MM.1S (cell line): ENCODE measurements around the gene ARHGEF33.

Source experiments
- DNase-seq: peaks from one replicate; pipeline ENCODE4 v3.0.0-alpha.2; 2015
- H2AFZ ChIP-seq: fragments of 300-600 bp; sonication (generic); 2 replicates; pipeline ENCODE4 v1.6.0; 2016; ENCODE audit warnings: antibody characterized with exemption, low read length
- H3F3A ChIP-seq: fragments of 300-600 bp; sonication (generic); 2 replicates; pipeline ENCODE4 v1.6.1; 2016; ENCODE audit warnings: mild to moderate bottlenecking, antibody characterized with exemption, low read length, moderate library complexity, mixed read lengths; ENCODE audit not compliant: insufficient read depth
- H3K27ac ChIP-seq: fragments of 300-600 bp; sonication (generic); 2 replicates; pipeline ENCODE4 v1.5.1; 2016; ENCODE audit warnings: mild to moderate bottlenecking, low read length
- H3K27me3 ChIP-seq: fragments of 300-600 bp; sonication (generic); replicated peaks from 2 replicates; pipeline ENCODE4 v1.6.0; 2016; ENCODE audit warnings: low read length; ENCODE audit not compliant: insufficient read depth
- H3K36me3 ChIP-seq: fragments of 300-600 bp; sonication (generic); replicated peaks from 2 replicates; pipeline ENCODE4 v1.6.1; 2016; ENCODE audit warnings: mild to moderate bottlenecking, low read length, mixed read lengths; ENCODE audit not compliant: insufficient read depth
- H3K4me1 ChIP-seq: fragments of 300-600 bp; sonication (generic); 2 replicates; pipeline ENCODE4 v1.6.1; 2016; ENCODE audit warnings: low read length, mixed read lengths
- H3K4me2 ChIP-seq: fragments of 300-600 bp; sonication (generic); 2 replicates; pipeline ENCODE4 v1.6.0; 2016; ENCODE audit warnings: low read depth, low read length
- H3K4me3 ChIP-seq: fragments of 300-600 bp; sonication (generic); 2 replicates; pipeline ENCODE4 v1.5.1; 2016; ENCODE audit warnings: low read length, mixed read lengths
- H3K79me2 ChIP-seq: fragments of 300-600 bp; sonication (generic); 2 replicates; pipeline ENCODE4 v1.6.1; 2016; ENCODE audit warnings: mixed run types, low read length, mixed read lengths
- H3K9ac ChIP-seq: fragments of 300-600 bp; sonication (generic); 2 replicates; pipeline ENCODE4 v1.6.1; 2016; ENCODE audit warnings: low read length, mixed read lengths
- H3K9me2 ChIP-seq: fragments of 300-600 bp; sonication (generic); replicated peaks from 2 replicates; pipeline ENCODE4 v1.6.1; 2016; ENCODE audit warnings: mild to moderate bottlenecking, low read length, mixed read lengths; ENCODE audit not compliant: insufficient read depth
- H3K9me3 ChIP-seq: fragments of 300-600 bp; sonication (generic); replicated peaks from 2 replicates; pipeline ENCODE4 v1.6.1; 2016; ENCODE audit warnings: mild to moderate bottlenecking, low read length, mixed read lengths; ENCODE audit not compliant: insufficient read depth
- H4K20me1 ChIP-seq: fragments of 300-600 bp; sonication (generic); 2 replicates; pipeline ENCODE4 v1.6.1; 2016; ENCODE audit warnings: mild to moderate bottlenecking, low read length, moderate library complexity, mixed read lengths; ENCODE audit not compliant: insufficient read depth
- CTCF ChIP-seq: fragments of 300-600 bp; sonication (generic); IDR thresholded peaks from 2 replicates; pipeline ENCODE4 v1.5.1; 2016; ENCODE audit warnings: antibody characterized with exemption, low read length, mixed read lengths
- EZH2 ChIP-seq: fragments of 300-600 bp; sonication (generic); optimal IDR thresholded peaks from 2 replicates; pipeline ENCODE3; 2017; ENCODE audit warnings: low read depth, mild to moderate bottlenecking, antibody characterized with exemption, low read length, mixed read lengths
- EZH2phosphoT487 ChIP-seq: fragments of 300-600 bp; sonication (generic); IDR thresholded peaks from 2 replicates; pipeline ENCODE4 v1.6.1; 2018; ENCODE audit warnings: antibody characterized with exemption, low read length

Gene ARHGEF33

DNA sequence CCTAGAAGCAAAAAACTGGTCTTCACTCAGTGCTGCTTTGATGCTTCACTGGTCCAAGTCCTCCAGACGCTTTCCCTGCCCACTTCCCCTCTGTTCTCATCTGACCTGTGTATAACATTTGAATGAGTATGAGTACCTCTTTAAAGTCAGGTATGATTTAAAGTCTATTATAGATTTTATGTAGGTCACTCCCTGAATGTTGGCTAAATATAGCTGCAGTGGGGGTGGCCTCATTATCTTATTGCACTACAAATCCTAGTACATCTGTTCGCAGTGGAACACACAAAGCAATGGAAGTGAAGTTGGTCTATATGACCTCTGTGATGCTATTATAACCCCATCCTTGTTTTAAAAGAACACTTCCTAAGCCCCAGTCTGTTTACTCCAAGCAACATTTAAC, 33.2 kb downstream of the ARHGEF33 start:
- Histone ChIP-seq H2AFZ (no peak overlapping the region), H3K9me2 (no peaks in the 10 kb centered on the region), H3K9me3 (no peaks in the 10 kb centered on the region), H4K20me1 (no peaks in the 10 kb centered on the region), H3K27me3 (no peaks in the 10 kb centered on the region), H3K79me2 (no peaks in the 10 kb centered on the region), H3K4me2 (no peak overlapping the region), H3F3A (no peaks in the 10 kb centered on the region), H3K4me3 (no peak overlapping the region), H3K36me3 (no peaks in the 10 kb centered on the region), H3K4me1 (no peaks in the 10 kb centered on the region), H3K9ac (no peak overlapping the region), H3K27ac (no peak overlapping the region)
- no peak for DNase-seq
- TF ChIP-seq EZH2phosphoT487 (no peak), CTCF (no peak), EZH2 (no peak)

DNA sequence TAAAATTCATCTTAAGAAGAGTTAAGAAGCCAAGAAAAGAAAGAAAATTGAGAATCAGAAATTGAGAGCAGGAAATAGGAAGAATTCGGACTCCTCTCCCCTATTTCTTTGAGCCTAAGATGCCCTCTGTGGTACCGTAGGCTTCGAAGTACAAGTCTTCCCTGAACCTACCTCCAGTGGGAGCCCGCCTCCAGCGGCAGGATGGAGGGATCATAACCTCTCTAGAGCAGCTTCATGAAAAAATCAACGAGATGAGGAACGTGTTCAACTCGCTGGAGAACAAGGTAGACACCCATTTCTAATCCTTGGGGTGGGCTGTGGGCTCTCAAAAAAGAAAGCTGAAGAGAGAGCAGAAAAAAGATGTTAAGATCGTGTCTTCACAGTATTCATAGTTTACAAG, 36.3 kb downstream of the ARHGEF33 start:
- H3K9me3 ChIP-seq = no peaks in the 10 kb centered on the region
- no peak for DNase-seq
- H3K27ac ChIP-seq = no peak overlapping the region
- H3K4me1 ChIP-seq = no peaks in the 10 kb centered on the region
- no peaks in the 10 kb centered on the region for H3K79me2 ChIP-seq
- H3K36me3 ChIP-seq = no peaks in the 10 kb centered on the region
- no peak overlapping the region for H3K9ac ChIP-seq
- H3F3A ChIP-seq = no peaks in the 10 kb centered on the region
- H3K27me3 ChIP-seq = no peaks in the 10 kb centered on the region
- H2AFZ ChIP-seq = no peak overlapping the region
- no peak overlapping the region for H3K4me3 ChIP-seq
- no peaks in the 10 kb centered on the region for H4K20me1 ChIP-seq
- no peaks in the 10 kb centered on the region for H3K9me2 ChIP-seq
- TF ChIP-seq CTCF = no peak
- H3K4me2 ChIP-seq = no peak overlapping the region

GRCh38 chr2:38930600-38930999, 40.9 kb downstream of the ARHGEF33 start:
- H3F3A ChIP-seq = no peaks in the 10 kb centered on the region

More at GRCh38 chr2:38930600-38930999, 40.9 kb downstream of the ARHGEF33 start:
- H3K9me2 ChIP-seq = no peaks in the 10 kb centered on the region
- H3K36me3 ChIP-seq = no peaks in the 10 kb centered on the region
- H2AFZ ChIP-seq = no peak overlapping the region
- DNase-seq = no peak
- no peak overlapping the region for H3K4me2 ChIP-seq
- H3K9me3 ChIP-seq = no peaks in the 10 kb centered on the region
- no peak overlapping the region for H3K9ac ChIP-seq
- no peak overlapping the region for H3K4me3 ChIP-seq
- no peaks in the 10 kb centered on the region for H4K20me1 ChIP-seq
- H3K27ac ChIP-seq = no peak overlapping the region
- no peak for TF ChIP-seq EZH2phosphoT487
- no peak for TF ChIP-seq CTCF
- TF ChIP-seq EZH2 = no peak
- H3K4me1 ChIP-seq = no peaks in the 10 kb centered on the region
- H3K79me2 ChIP-seq = no peaks in the 10 kb centered on the region
- H3K27me3 ChIP-seq = no peaks in the 10 kb centered on the region
